ENCODE results near the gene TMEM134. TPM values are rescaled to one million over a fixed set of nuclear protein-coding genes. Genes with fewer than 3 reads are reported as not detected.

TMEM134 gene
- total and polyA plus RNA-seq, 9 of the 15 experiments (the other 6 are each of a cell fraction or from before 2014, with no cell fraction given): 0.63 to 48.4 (median 10.7) TPM

GRCh38 chr11:67434395-67434881 is 34.6 kb downstream of the TMEM134 start:
- CTCF ChIA-PET (ENCODE audit: low intra/inter-chr PET ratio): no interaction called here
- 96% methylated on average over 14 of the region's 23 CpGs for WGBS (ENCODE audit: insufficient coverage, low coverage, missing lambda C conversion rate)
- Histone ChIP-seq H3K27me3 (ENCODE audit: control insufficient read depth in 2 of 2, insufficient read depth in 2 of 2, low read length in 2 of 2) (no peaks in the 10 kb centered on the region), H3K9me1 (ENCODE audit: control insufficient read depth, insufficient read depth, low read length) (peaks cover 4% of the 10 kb centered on the region), H3K9me3 (replicated peaks; ENCODE audit: control insufficient read depth, insufficient read depth, low read depth, low read length) (no peaks in the 10 kb centered on the region), H3K9ac (ENCODE audit: insufficient read depth in 1 of 2, low read depth in 2 of 2, low read length in 2 of 2) (peak overlapping the region in 1 of 2 experiments; percentile 19; a peak in 2 of 4 replicates), H2AFZ (ENCODE audit: low read depth, low read length) (no peak overlapping the region), H3K36me3 (ENCODE audit: control insufficient read depth, insufficient read depth, low read length) (peaks cover 88% of the 10 kb centered on the region; the same call in 2 of the 3 replicates), H4K20me1 (replicated peaks; ENCODE audit: control insufficient read depth, insufficient read depth, low read length) (no peaks in the 10 kb centered on the region), H3K27ac (ENCODE audit: extremely low read depth, low read depth, low read length) (no peak overlapping the region), H3K4me3 (no peak overlapping the region), H3K4me2 (ENCODE audit: insufficient read depth, low read length) (no peak overlapping the region), H3K79me2 (ENCODE audit: control insufficient read depth, insufficient read depth, low read length) (peaks cover 13% of the 10 kb centered on the region), H3K4me1 (replicated peaks in 1 of 2; ENCODE audit: control insufficient read depth in 2 of 2, insufficient read depth in 2 of 2, low read length in 2 of 2) (peaks cover 17 to 66% of the 10 kb centered on the region in 2 experiments)
- FAIRE-seq: no peak
- no TSS peak for BruUV-seq (replicated peaks)
- TF ChIP-seq ZNF76 (CRISPR knock-in tag; IDR thresholded peaks at IDR 0.05; ENCODE audit: borderline replicate concordance) (no peak), RBFOX2 (IDR thresholded peaks at IDR 0.05; ENCODE audit: low read depth, low read length) (peak; percentile 59), RBM22 (IDR thresholded peaks at IDR 0.05; ENCODE audit: low read depth, low read length, poor library complexity, severe bottlenecking) (peak; percentile 17), POLR2G (IDR thresholded peaks at IDR 0.05; ENCODE audit: low read depth, low read length) (peak; percentile 9; the same call in 1 of the 2 replicates)
- DNase-seq (ENCODE audit: extremely low read depth in 1 of 4, low spot score in 3 of 4): no peak
- in situ Hi-C loops (cut with MboI) (no loop called here), intact Hi-C loops (cut with micrococcal nuclease) (no loop called here)
- ATAC-seq: no peak
- POLR2A ChIA-PET: interaction anchor here (0.5 to 1.1 kb wide), 3 partner anchors 16 to 776 kb away, joined by 3 read pairs; no protein-coding TSS in a partner anchor

Measured in K562 (cell line).